SK-N-SH treated with all-trans-retinoic acid at 6 μM for 48 hours (cell line): ENCODE results near the gene DNAJB4.

Source experiments
- ATAC-seq: fragments of 200-7000 bp; cut with Tn5 transposase; 3 replicates; pipeline ENCODE4 v1.9.1; 2020; ENCODE audit warnings: mild to moderate bottlenecking, moderate library complexity
- ARNTL ChIP-seq: fragments of 450-650 bp; formaldehyde crosslinking; IDR thresholded peaks from 2 replicates; pipeline ENCODE4 v1.5.0; 2020; ENCODE audit warnings: low read depth, mild to moderate bottlenecking, moderate library complexity, borderline replicate concordance
- BACH2 ChIP-seq: fragments of 250-450 bp; sonication (Bioruptor Pico); IDR thresholded peaks from 2 replicates; pipeline ENCODE4 v1.9.0; 2021; ENCODE audit warnings: mild to moderate bottlenecking, borderline replicate concordance
- CREB5 ChIP-seq: fragments of 250-450 bp; sonication (Bioruptor Pico); IDR thresholded peaks from 2 replicates; pipeline ENCODE4 v1.5.1; 2020; ENCODE audit warnings: low read depth, mild to moderate bottlenecking, moderate library complexity
- CSDC2 ChIP-seq: fragments of 250-450 bp; sonication (Bioruptor Pico); IDR thresholded peaks from 2 replicates; pipeline ENCODE4 v1.5.0; 2020; ENCODE audit warnings: mild to moderate bottlenecking, moderate library complexity
- CSRNP3 ChIP-seq: fragments of 250-450 bp; sonication (Bioruptor Pico); IDR thresholded peaks from 2 replicates; pipeline ENCODE4 v1.5.1; 2021; ENCODE audit warnings: mild to moderate bottlenecking, moderate library complexity
- ESRRG ChIP-seq: fragments of 250-450 bp; sonication (Bioruptor Pico); IDR thresholded peaks from 2 replicates; pipeline ENCODE4 v1.6.1; 2021; ENCODE audit warnings: mild to moderate bottlenecking
- GLIS3 ChIP-seq: fragments of 250-450 bp; sonication (Bioruptor Pico); IDR thresholded peaks from 2 replicates; pipeline ENCODE4 v1.5.0; 2020; ENCODE audit warnings: mild to moderate bottlenecking, moderate library complexity
- OSR1 ChIP-seq: fragments of 250-450 bp; sonication (Bioruptor Pico); IDR thresholded peaks from 2 replicates; pipeline ENCODE4 v1.8.0; 2022; ENCODE audit warnings: moderate library complexity, mild to moderate bottlenecking, inconsistent platforms
- PATZ1 ChIP-seq: fragments of 250-450 bp; sonication (Bioruptor Pico); IDR thresholded peaks from 2 replicates; pipeline ENCODE4 v1.8.0; 2020; ENCODE audit warnings: mild to moderate bottlenecking, moderate library complexity, borderline replicate concordance
- PPARA ChIP-seq: fragments of 250-450 bp; sonication (Bioruptor Pico); IDR thresholded peaks from 2 replicates; pipeline ENCODE4 v1.5.0; 2020; ENCODE audit warnings: mild to moderate bottlenecking, borderline replicate concordance
- RARB ChIP-seq: fragments of 250-450 bp; sonication (Bioruptor Pico); IDR thresholded peaks from 2 replicates; pipeline ENCODE4 v1.8.0; 2021; ENCODE audit warnings: mild to moderate bottlenecking, moderate library complexity
- SNAI2 ChIP-seq: fragments of 250-450 bp; sonication (Bioruptor Pico); IDR thresholded peaks from 2 replicates; pipeline ENCODE4 v1.5.0; 2020; ENCODE audit warnings: mild to moderate bottlenecking, moderate library complexity
- TCF4 ChIP-seq: fragments of 250-450 bp; sonication (Bioruptor Pico); IDR thresholded peaks from 2 replicates; pipeline ENCODE4 v1.8.0; 2021; ENCODE audit warnings: mild to moderate bottlenecking, moderate library complexity, borderline replicate concordance
- TSHZ2 ChIP-seq: fragments of 250-450 bp; sonication (Bioruptor Pico); IDR thresholded peaks from 2 replicates; pipeline ENCODE4 v1.5.0; 2020; ENCODE audit warnings: mild to moderate bottlenecking, moderate library complexity
- ZC3H10 ChIP-seq: fragments of 250-450 bp; sonication (Bioruptor Pico); IDR thresholded peaks from 2 replicates; pipeline ENCODE4 v1.5.1; 2021; ENCODE audit warnings: mild to moderate bottlenecking, moderate library complexity
- ZFP3 ChIP-seq: fragments of 250-450 bp; sonication (Bioruptor Pico); IDR thresholded peaks from 2 replicates; pipeline ENCODE4 v1.5.0; 2020; ENCODE audit warnings: mild to moderate bottlenecking, moderate library complexity
- ZFP30 ChIP-seq: fragments of 450-650 bp; formaldehyde crosslinking; IDR thresholded peaks from 2 replicates; pipeline ENCODE4 v1.5.0; 2022; ENCODE audit warnings: mild to moderate bottlenecking, moderate library complexity
- ZNF565 ChIP-seq: fragments of 450-650 bp; formaldehyde crosslinking; conservative IDR thresholded peaks from 2 replicates; pipeline ENCODE4 v1.5.0; 2020; ENCODE audit warnings: low read depth, mild to moderate bottlenecking, moderate library complexity
- ZNF70 ChIP-seq: fragments of 450-650 bp; formaldehyde crosslinking; IDR thresholded peaks from 2 replicates; pipeline ENCODE4 v1.5.0; 2020; ENCODE audit warnings: mild to moderate bottlenecking, moderate library complexity
- ZNF8 ChIP-seq: fragments of 450-650 bp; formaldehyde crosslinking; IDR thresholded peaks from 2 replicates; pipeline ENCODE4 v1.5.0; 2020; ENCODE audit warnings: mild to moderate bottlenecking, moderate library complexity

DNAJB4 gene

GRCh38 chr1:77972080-77972479 lies 32.7 kb upstream of the DNAJB4 start:
- no peak for ATAC-seq
- TF ChIP-seq ZFP30 (CRISPR knock-in tag), result no peak
- no peak for TF ChIP-seq RARB (CRISPR knock-in tag)
- no peak for TF ChIP-seq TSHZ2 (CRISPR knock-in tag)
- TF ChIP-seq ZNF70 (CRISPR knock-in tag), result no peak
- no peak for TF ChIP-seq SNAI2
- TF ChIP-seq ESRRG (CRISPR knock-in tag), result no peak
- TF ChIP-seq ZC3H10 (CRISPR knock-in tag), result no peak

- TF ChIP-seq CSDC2 (CRISPR knock-in tag) (no peak), RARB (CRISPR knock-in tag) (no peak), OSR1 (CRISPR knock-in tag) (no peak), SNAI2 (no peak), PPARA (CRISPR knock-in tag) (no peak), ZC3H10 (CRISPR knock-in tag) (no peak), TCF4 (no peak), BACH2 (CRISPR knock-in tag) (no peak), ARNTL (CRISPR knock-in tag) (no peak)
- ATAC-seq, result no peak
Measured at GRCh38 chr1:77975386-77975785, 29.4 kb upstream of the DNAJB4 start.

GRCh38 chr1:77975907-77976306 lies 28.8 kb upstream of the DNAJB4 start:
- no peak for ATAC-seq
- no peak for TF ChIP-seq ZFP30 (CRISPR knock-in tag)
- no peak for TF ChIP-seq ZNF565 (CRISPR knock-in tag)
- TF ChIP-seq ESRRG (CRISPR knock-in tag), result no peak
- TF ChIP-seq ARNTL (CRISPR knock-in tag), result no peak
- no peak for TF ChIP-seq CSRNP3 (CRISPR knock-in tag)
- TF ChIP-seq ZFP3 (CRISPR knock-in tag), result no peak
- TF ChIP-seq CREB5, result no peak
- no peak for TF ChIP-seq ZNF70 (CRISPR knock-in tag)
- TF ChIP-seq TSHZ2 (CRISPR knock-in tag), result no peak

- no peak for TF ChIP-seq PPARA (CRISPR knock-in tag)
- TF ChIP-seq TSHZ2 (CRISPR knock-in tag), result no peak
- TF ChIP-seq PATZ1 (CRISPR knock-in tag), result no peak
- TF ChIP-seq OSR1 (CRISPR knock-in tag), result no peak
- no peak for TF ChIP-seq GLIS3
- TF ChIP-seq TCF4, result no peak
- no peak for TF ChIP-seq RARB (CRISPR knock-in tag)
- no peak for TF ChIP-seq ZNF8 (CRISPR knock-in tag)
- no peak for TF ChIP-seq CREB5
- ATAC-seq, result no peak
Measured at GRCh38 chr1:77976433-77977076, 28.2 kb upstream of the DNAJB4 start.
